A549 (cell line): ENCODE data around the gene TNFAIP8. TPM values are rescaled to one million over a fixed set of nuclear protein-coding genes. Genes with fewer than 3 reads are reported as not detected.

Experiments
- ATAC-seq, 2 experiments: fragments of 200-7000 bp in 1 of 2; fragments of >200 bp in 1 of 2; cut with Nextera tagmentation in 1 of 2; cut with Tn5 transposase in 1 of 2; 3 replicates each; pipeline versions ENCODE4 v1.8.0 to v1.9.1; 2018 to 2020; ENCODE audit warnings: mild to moderate bottlenecking in 1 of 2, moderate library complexity in 1 of 2
- CTCF ChIA-PET: fragments of 300-600 bp; sonication (Branson Sonifier 250); formaldehyde crosslinking; extraction: SDS; loops from one replicate; lab custom pipeline; 2021; ENCODE audit warnings: antibody characterized with exemption, inconsistent platforms; lab: Yijun Ruan, JAX
- POLR2A ChIA-PET: fragments of 350-600 bp; formaldehyde crosslinking; extraction: SDS; loops from one replicate; lab custom pipeline; 2021; ENCODE audit warnings: antibody characterized with exemption, inconsistent platforms; lab: Yijun Ruan, JAX
- DNase-seq, 2 experiments: peaks; one replicate each; pipeline versions ENCODE4 v3.0.0 to v3.0.0-alpha.2; 2011 to 2016; ENCODE audit warnings: low read depth in 1 of 2, low spot score in 1 of 2
- FAIRE-seq: peaks from 2 replicates; lab custom pipeline; 2011; peaks lifted over from hg19 to GRCh38; lab: Jason Lieb, UNC
- H3K27ac ChIP-seq, 2 experiments: fragments of >200 bp; sonication (Bioruptor Twin); formaldehyde crosslinking; 3 replicates each; pipeline ENCODE4 v1.5.1; 2016 to 2017
- H3K4me1 ChIP-seq: fragments of >200 bp; sonication (Bioruptor Twin); formaldehyde crosslinking; 3 replicates; pipeline ENCODE4 v1.6.1; 2016
- H3K4me2 ChIP-seq: fragments of >200 bp; sonication (Bioruptor Twin); formaldehyde crosslinking; 3 replicates; pipeline ENCODE4 v1.6.1; 2016
- H3K4me3 ChIP-seq: fragments of >200 bp; sonication (Bioruptor Twin); formaldehyde crosslinking; 3 replicates; pipeline ENCODE4 v1.5.1; 2016
- H3K9me3 ChIP-seq: fragments of >200 bp; sonication (Bioruptor Twin); formaldehyde crosslinking; 3 replicates; pipeline ENCODE4 v1.6.1; 2016
- CBX2 ChIP-seq: fragments of 200-600 bp; sonication (generic); IDR thresholded peaks from 2 replicates; pipeline ENCODE4 v1.6.1; 2016; ENCODE audit warnings: low read depth, mild to moderate bottlenecking, borderline replicate concordance
- CHD2 ChIP-seq: fragments of 150-350 bp; IDR thresholded peaks from 2 replicates; pipeline ENCODE4 v1.6.1; 2014; ENCODE audit warnings: low read length; ENCODE audit not compliant: partially characterized antibody
- CHD4 ChIP-seq: fragments of 200-600 bp; sonication (generic); IDR thresholded peaks from 2 replicates; pipeline ENCODE4 v1.6.1; 2016; ENCODE audit warnings: antibody characterized with exemption, mild to moderate bottlenecking, borderline replicate concordance
- EHMT2 ChIP-seq: fragments of 200-600 bp; sonication (generic); IDR thresholded peaks from 2 replicates; pipeline ENCODE4 v1.6.1; 2016; ENCODE audit warnings: antibody characterized with exemption, low read depth, mild to moderate bottlenecking, moderate library complexity
- HOXB5 ChIP-seq: fragments of 250-450 bp; sonication (Bioruptor Pico); IDR thresholded peaks from 2 replicates; pipeline ENCODE4 v1.5.0; 2020; ENCODE audit warnings: mild to moderate bottlenecking, moderate library complexity
- JUN ChIP-seq, 2 experiments: fragments of >200 bp; sonication (Bioruptor Twin); formaldehyde crosslinking; IDR thresholded peaks; 2 replicates in 1 of 2; 3 replicates in 1 of 2; pipeline ENCODE4 v1.6.1; 2016 to 2017
- KDM5A ChIP-seq: fragments of 200-600 bp; sonication (generic); IDR thresholded peaks from 2 replicates; pipeline ENCODE4 v1.6.1; 2016; ENCODE audit warnings: antibody characterized with exemption, mild to moderate bottlenecking
- MAFK ChIP-seq: fragments of 450-650 bp; IDR thresholded peaks from 2 replicates; pipeline ENCODE4 v1.6.1; 2014; ENCODE audit not compliant: partially characterized antibody
- MAZ ChIP-seq: fragments of 150-350 bp; IDR thresholded peaks from 2 replicates; pipeline ENCODE4 v1.6.1; 2014; ENCODE audit warnings: antibody characterized with exemption, low read depth, low read length, borderline replicate concordance
- NPAS2 ChIP-seq: fragments of 250-450 bp; sonication (Bioruptor Pico); IDR thresholded peaks from 2 replicates; pipeline ENCODE4 v1.8.0; 2022; ENCODE audit warnings: mild to moderate bottlenecking, moderate library complexity, borderline replicate concordance
- NR3C1 ChIP-seq: fragments of >200 bp; sonication (Bioruptor Twin); formaldehyde crosslinking; IDR thresholded peaks from 3 replicates; pipeline ENCODE4 v1.6.1; 2017
- POLR2A ChIP-seq: IDR thresholded peaks from 2 replicates; pipeline ENCODE4 v1.6.1; 2012; ENCODE audit warnings: mild to moderate bottlenecking, low read length
- RAD21 ChIP-seq, 2 experiments: fragments of >200 bp in 1 of 2; sonication (Bioruptor Twin) in 1 of 2; formaldehyde crosslinking in 1 of 2; IDR thresholded peaks in 1 of 2; conservative IDR thresholded peaks in 1 of 2; 2 replicates in 1 of 2; 3 replicates in 1 of 2; pipeline ENCODE4 v1.6.1; 2012 to 2018; ENCODE audit warnings: inconsistent platforms in 1 of 2
- SMC3 ChIP-seq: fragments of >200 bp; sonication (Bioruptor Twin); formaldehyde crosslinking; IDR thresholded peaks from 3 replicates; pipeline ENCODE4 v1.6.1; 2018; ENCODE audit warnings: inconsistent platforms
- ZC3H11A ChIP-seq: fragments of 450-650 bp; IDR thresholded peaks from 2 replicates; pipeline ENCODE4 v1.6.1; 2014; ENCODE audit warnings: antibody characterized with exemption, mild to moderate bottlenecking
- ZSCAN20 ChIP-seq: fragments of 250-450 bp; sonication (Bioruptor Pico); IDR thresholded peaks from 2 replicates; pipeline ENCODE4 v1.8.0; 2022; ENCODE audit warnings: mild to moderate bottlenecking, moderate library complexity
- WGBS: methylation state at CpG from one replicate; pipeline ENCODE4 v1.1.6; 2017; ENCODE audit errors: missing lambda C conversion rate; 5-methylcytosine and 5-hydroxymethylcytosine counted together
- polyA plus RNA-seq, 4 experiments: library from polyadenylated mRNA; depleted of rRNA in 3 of 4; stranded (reverse); fragments of >200 nt; fragmentation: RNase III in 1 of 4; extraction: RNeasy Plus Mini Kit Qiagen cat#74134 plus additional on column Dnase treatment in 1 of 4; gene quantifications; 2 replicates in 3 of 4; 3 replicates in 1 of 4; pipeline ENCODE4 v1.2.3, GENCODE V29; 2011 to 2017
- TF ChIP-seq, protein P1 (sequence below): IDR thresholded peaks from 2 replicates; pipeline ENCODE4 v1.6.1; 2012
- TF ChIP-seq, protein P2 (sequence below): fragments of >200 bp; sonication (Bioruptor Twin); formaldehyde crosslinking; IDR thresholded peaks from 3 replicates; pipeline ENCODE4 v1.5.1; 2016
- TF ChIP-seq, protein P3 (sequence below): IDR thresholded peaks from 2 replicates; pipeline ENCODE4 v1.6.1; 2012

The TNFAIP8 gene
- polyA plus RNA-seq, 2 of the 4 experiments (the other 2 are of a cell fraction), result 34.9 to 35.7 TPM

DNA sequence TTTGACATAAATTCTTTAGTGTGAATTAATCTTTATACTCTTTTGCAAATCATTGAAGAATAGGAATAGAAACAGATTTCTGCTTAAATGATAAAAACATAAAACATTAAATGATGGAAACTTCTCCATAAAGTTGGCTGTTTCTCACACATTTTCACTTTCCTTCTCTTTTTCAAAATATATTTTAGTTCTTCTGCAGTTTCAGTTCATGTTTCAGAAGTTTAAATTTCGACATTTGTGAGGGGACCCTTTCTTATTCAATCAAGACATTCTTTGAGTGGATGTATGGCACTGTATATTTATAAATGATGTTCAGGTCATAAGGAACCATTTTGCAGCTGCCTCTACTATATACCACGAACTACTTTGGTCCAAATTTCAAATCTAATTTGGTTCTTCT, 34.6 kb downstream of the TNFAIP8 start:
- CTCF ChIA-PET, result interaction anchor here (0.8 to 2.0 kb wide), 4 partner anchors 13 to 402 kb away, joined by 4 to 5 read pairs (median 4); partner anchors contain the start of gene DTWD2
- POLR2A ChIA-PET, result no interaction called here
- DNase-seq (no peak), FAIRE-seq (no peak), ATAC-seq (no peak)
- H3K27ac ChIP-seq, result no peak overlapping the region
- 73% methylated on average over 2 of the region's 2 CpGs for WGBS
- H3K4me2 ChIP-seq, result no peak overlapping the region
- no peak overlapping the region for H3K4me3 ChIP-seq
- no peak for TF ChIP-seq MAFK
- no peak for TF ChIP-seq KDM5A
- TF ChIP-seq, protein P1, sequence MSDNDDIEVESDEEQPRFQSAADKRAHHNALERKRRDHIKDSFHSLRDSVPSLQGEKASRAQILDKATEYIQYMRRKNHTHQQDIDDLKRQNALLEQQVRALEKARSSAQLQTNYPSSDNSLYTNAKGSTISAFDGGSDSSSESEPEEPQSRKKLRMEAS, result no peak
- TF ChIP-seq NR3C1, result no peak
- TF ChIP-seq RAD21 (conservative IDR thresholded peaks at IDR 0.05 in 1 of 2, IDR thresholded peaks at IDR 0.05 in 1 of 2), result no peak
- TF ChIP-seq JUN (IDR thresholded peaks at IDR 0.05), result no peak
- H3K4me1 ChIP-seq, result peaks cover 13% of the 10 kb centered on the region; the same call in 2 of the 3 replicates
- no peaks in the 10 kb centered on the region for H3K9me3 ChIP-seq

DNA sequence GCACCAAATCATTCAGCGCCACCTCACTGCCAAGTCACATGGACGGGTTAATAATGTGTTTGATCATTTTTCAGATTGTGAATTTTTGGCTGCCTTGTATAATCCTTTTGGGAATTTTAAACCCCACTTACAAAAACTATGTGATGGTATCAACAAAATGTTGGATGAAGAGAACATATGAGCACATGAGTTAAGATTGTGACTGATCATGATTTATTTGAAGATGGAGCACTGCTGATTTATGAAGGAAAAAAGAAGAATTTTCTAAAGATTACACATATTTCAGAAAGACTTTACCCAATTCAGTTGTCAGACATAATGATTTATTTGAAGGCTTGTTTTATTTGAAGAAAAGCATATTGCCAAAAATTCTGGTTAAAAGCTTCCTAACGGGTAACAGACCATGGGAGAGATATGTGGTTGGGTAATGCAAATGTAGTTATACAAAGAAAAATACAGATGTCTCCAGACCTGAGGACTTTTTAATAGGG, 37.4 kb downstream of the TNFAIP8 start:
- Histone ChIP-seq H3K27ac (no peak overlapping the region), H3K9me3 (no peaks in the 10 kb centered on the region), H3K4me2 (peak overlapping the region; percentile 13; the same call in 1 of the 3 replicates), H3K4me3 (no peak overlapping the region), H3K4me1 (peaks cover 26% of the 10 kb centered on the region)
- DNase-seq (no peak), ATAC-seq (no peak), FAIRE-seq (no peak)
- TF ChIP-seq ZSCAN20 (no peak), NPAS2 (CRISPR knock-in tag) (no peak), SMC3 (no peak), POLR2A (no peak), CHD2 (no peak), MAZ (no peak), EHMT2 (no peak), ZC3H11A (no peak)
- TF ChIP-seq, protein P1, result no peak
- TF ChIP-seq, protein P2, sequence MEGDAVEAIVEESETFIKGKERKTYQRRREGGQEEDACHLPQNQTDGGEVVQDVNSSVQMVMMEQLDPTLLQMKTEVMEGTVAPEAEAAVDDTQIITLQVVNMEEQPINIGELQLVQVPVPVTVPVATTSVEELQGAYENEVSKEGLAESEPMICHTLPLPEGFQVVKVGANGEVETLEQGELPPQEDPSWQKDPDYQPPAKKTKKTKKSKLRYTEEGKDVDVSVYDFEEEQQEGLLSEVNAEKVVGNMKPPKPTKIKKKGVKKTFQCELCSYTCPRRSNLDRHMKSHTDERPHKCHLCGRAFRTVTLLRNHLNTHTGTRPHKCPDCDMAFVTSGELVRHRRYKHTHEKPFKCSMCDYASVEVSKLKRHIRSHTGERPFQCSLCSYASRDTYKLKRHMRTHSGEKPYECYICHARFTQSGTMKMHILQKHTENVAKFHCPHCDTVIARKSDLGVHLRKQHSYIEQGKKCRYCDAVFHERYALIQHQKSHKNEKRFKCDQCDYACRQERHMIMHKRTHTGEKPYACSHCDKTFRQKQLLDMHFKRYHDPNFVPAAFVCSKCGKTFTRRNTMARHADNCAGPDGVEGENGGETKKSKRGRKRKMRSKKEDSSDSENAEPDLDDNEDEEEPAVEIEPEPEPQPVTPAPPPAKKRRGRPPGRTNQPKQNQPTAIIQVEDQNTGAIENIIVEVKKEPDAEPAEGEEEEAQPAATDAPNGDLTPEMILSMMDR, result no peak
- CTCF ChIA-PET, result interaction anchor here (1.0 to 3.2 kb wide), 3 partner anchors 19 to 405 kb away, joined by 3 to 15 read pairs (median 4); partner anchors contain the start of gene DTWD2
- 80% methylated on average over 3 of the region's 3 CpGs for WGBS
- POLR2A ChIA-PET, result no interaction called here

DNA sequence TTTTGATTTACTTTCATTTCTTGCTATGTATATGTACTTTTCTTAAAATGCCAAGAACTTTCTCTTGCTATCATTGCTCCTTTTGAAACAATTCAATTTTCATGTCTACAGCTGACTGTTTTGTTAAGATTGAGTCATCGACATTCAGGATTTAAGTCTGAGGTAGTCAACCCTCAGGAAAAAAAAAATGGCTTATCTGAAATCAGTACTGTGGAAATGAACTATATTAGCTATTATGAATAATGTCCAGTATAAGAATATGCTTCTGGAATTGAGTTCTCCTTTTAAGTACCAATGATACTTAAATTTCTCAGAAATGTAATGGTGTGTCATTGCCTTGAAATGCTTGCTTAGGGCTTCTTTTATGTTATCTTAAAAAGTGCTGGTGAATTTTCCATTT, 37.9 kb downstream of the TNFAIP8 start:
- peak overlapping the region; percentile 13; the same call in 1 of the 3 replicates for H3K4me2 ChIP-seq
- no peak for DNase-seq
- TF ChIP-seq CHD4 (no peak), CBX2 (no peak), HOXB5 (CRISPR knock-in tag) (no peak)
- TF ChIP-seq, protein P3, sequence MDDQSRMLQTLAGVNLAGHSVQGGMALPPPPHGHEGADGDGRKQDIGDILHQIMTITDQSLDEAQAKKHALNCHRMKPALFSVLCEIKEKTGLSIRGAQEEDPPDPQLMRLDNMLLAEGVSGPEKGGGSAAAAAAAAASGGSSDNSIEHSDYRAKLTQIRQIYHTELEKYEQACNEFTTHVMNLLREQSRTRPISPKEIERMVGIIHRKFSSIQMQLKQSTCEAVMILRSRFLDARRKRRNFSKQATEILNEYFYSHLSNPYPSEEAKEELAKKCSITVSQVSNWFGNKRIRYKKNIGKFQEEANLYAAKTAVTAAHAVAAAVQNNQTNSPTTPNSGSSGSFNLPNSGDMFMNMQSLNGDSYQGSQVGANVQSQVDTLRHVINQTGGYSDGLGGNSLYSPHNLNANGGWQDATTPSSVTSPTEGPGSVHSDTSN, result no peak
- no peak overlapping the region for H3K4me3 ChIP-seq
- peaks cover 29% of the 10 kb centered on the region for H3K4me1 ChIP-seq
- 82% methylated on average over 1 of the region's 1 CpG for WGBS
- POLR2A ChIA-PET, result no interaction called here
- H3K9me3 ChIP-seq, result no peaks in the 10 kb centered on the region
- H3K27ac ChIP-seq, result no peak overlapping the region
- CTCF ChIA-PET, result interaction anchor here (1.0 to 3.2 kb wide), 4 partner anchors 18 to 406 kb away, joined by 3 to 15 read pairs (median 4); partner anchors contain the start of gene DTWD2
- no peak for ATAC-seq
- FAIRE-seq, result no peak
